Chondrocyte (in vitro differentiated cells): ENCODE data around the gene PAQR9. TPM values are rescaled to one million over a fixed set of nuclear protein-coding genes. Genes with fewer than 3 reads are reported as not detected.

Experiments used
- DNase-seq: peaks from one replicate; pipeline ENCODE4 v3.0.0; 2021; ENCODE audit warnings: mixed read lengths, low spot score
- H3K27ac Mint-ChIP-seq: one replicate; pipeline ENCODE4 v1.8.0; 2021; ENCODE audit warnings: mild to moderate bottlenecking, moderate library complexity, mixed read lengths; ENCODE audit not compliant: unreplicated experiment
- H3K27me3 Mint-ChIP-seq: 2 replicates; pipeline ENCODE4 v1.8.0; 2021; ENCODE audit warnings: low read depth, mixed read lengths
- H3K36me3 Mint-ChIP-seq: 2 replicates; pipeline ENCODE4 v1.8.0; 2021; ENCODE audit warnings: low read depth, mixed read lengths
- H3K4me1 Mint-ChIP-seq: 2 replicates; pipeline ENCODE4 v1.8.0; 2021; ENCODE audit warnings: low read depth, mild to moderate bottlenecking, mixed read lengths
- H3K4me3 Mint-ChIP-seq: one replicate; pipeline ENCODE4 v1.8.0; 2021; ENCODE audit warnings: mild to moderate bottlenecking, moderate library complexity, mixed read lengths; ENCODE audit not compliant: unreplicated experiment
- H3K9me3 Mint-ChIP-seq: 2 replicates; pipeline ENCODE4 v1.8.0; 2021; ENCODE audit warnings: low read depth, mixed read lengths
- total RNA-seq: library from RNA; stranded (reverse); gene quantifications from 3 replicates; pipeline ENCODE4 v1.2.1, GENCODE V29; 2021
- TF ChIP-seq, protein P1 (sequence below): fragments of 200-600 bp; sonication (generic); IDR thresholded peaks from 2 replicates; pipeline ENCODE4 v1.5.0; 2021; ENCODE audit warnings: antibody characterized with exemption, mild to moderate bottlenecking, moderate library complexity

Gene PAQR9
- total RNA-seq, 1 donor from 2014 or later, result not detected

DNA sequence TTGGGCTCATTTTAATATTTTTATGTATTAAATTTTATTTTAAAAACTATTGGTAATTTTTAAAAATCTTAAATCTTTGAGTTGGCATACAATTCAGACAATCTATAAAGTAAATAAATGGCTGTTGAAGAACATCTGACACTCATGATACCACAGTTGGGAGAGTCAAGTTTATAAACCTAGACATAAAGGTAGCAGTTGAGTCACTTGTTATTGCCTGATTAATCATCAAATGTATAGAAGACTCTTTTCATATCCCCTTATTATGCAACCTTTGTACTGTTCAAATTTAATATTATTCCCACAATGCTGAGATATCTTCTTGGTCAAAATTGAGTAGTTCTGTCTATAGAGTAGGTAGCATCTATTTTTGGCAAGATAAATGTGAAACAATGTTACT is 19.6 kb downstream of the PAQR9 start:
- no peak overlapping the region for H3K27ac Mint-ChIP-seq
- TF ChIP-seq, protein P1, sequence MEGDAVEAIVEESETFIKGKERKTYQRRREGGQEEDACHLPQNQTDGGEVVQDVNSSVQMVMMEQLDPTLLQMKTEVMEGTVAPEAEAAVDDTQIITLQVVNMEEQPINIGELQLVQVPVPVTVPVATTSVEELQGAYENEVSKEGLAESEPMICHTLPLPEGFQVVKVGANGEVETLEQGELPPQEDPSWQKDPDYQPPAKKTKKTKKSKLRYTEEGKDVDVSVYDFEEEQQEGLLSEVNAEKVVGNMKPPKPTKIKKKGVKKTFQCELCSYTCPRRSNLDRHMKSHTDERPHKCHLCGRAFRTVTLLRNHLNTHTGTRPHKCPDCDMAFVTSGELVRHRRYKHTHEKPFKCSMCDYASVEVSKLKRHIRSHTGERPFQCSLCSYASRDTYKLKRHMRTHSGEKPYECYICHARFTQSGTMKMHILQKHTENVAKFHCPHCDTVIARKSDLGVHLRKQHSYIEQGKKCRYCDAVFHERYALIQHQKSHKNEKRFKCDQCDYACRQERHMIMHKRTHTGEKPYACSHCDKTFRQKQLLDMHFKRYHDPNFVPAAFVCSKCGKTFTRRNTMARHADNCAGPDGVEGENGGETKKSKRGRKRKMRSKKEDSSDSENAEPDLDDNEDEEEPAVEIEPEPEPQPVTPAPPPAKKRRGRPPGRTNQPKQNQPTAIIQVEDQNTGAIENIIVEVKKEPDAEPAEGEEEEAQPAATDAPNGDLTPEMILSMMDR, result no peak
- DNase-seq, result no peak
- H3K4me1 Mint-ChIP-seq, result no peaks in the 10 kb centered on the region
- H3K4me3 Mint-ChIP-seq, result no peak overlapping the region
- no peaks in the 10 kb centered on the region for H3K9me3 Mint-ChIP-seq
- H3K36me3 Mint-ChIP-seq, result no peaks in the 10 kb centered on the region
- H3K27me3 Mint-ChIP-seq, result no peaks in the 10 kb centered on the region

DNA sequence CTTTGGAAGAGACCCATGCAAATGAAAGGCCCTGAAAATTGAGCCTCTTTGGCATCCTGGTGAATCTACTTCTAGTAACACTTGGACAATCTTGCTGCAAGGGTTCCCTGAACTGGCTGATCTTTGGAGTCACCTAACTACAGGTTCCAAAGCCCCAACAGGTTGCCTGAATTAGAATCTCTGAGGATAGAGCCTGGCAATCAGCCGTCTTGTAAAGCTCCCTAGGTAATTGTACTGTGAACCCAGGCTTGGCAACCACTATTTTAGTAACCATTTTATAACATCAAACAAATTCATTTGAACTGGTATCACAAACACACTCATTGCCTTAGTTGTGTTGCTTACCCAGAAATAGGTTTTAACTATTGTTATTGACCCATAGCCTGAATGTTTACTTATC is 20.1 kb downstream of the PAQR9 start:
- TF ChIP-seq, protein P1, result no peak
- Mint-ChIP-seq H3K4me3 (no peak overlapping the region), H3K9me3 (no peaks in the 10 kb centered on the region), H3K36me3 (no peaks in the 10 kb centered on the region), H3K27ac (no peak overlapping the region), H3K4me1 (no peaks in the 10 kb centered on the region), H3K27me3 (no peaks in the 10 kb centered on the region)
- no peak for DNase-seq

DNA sequence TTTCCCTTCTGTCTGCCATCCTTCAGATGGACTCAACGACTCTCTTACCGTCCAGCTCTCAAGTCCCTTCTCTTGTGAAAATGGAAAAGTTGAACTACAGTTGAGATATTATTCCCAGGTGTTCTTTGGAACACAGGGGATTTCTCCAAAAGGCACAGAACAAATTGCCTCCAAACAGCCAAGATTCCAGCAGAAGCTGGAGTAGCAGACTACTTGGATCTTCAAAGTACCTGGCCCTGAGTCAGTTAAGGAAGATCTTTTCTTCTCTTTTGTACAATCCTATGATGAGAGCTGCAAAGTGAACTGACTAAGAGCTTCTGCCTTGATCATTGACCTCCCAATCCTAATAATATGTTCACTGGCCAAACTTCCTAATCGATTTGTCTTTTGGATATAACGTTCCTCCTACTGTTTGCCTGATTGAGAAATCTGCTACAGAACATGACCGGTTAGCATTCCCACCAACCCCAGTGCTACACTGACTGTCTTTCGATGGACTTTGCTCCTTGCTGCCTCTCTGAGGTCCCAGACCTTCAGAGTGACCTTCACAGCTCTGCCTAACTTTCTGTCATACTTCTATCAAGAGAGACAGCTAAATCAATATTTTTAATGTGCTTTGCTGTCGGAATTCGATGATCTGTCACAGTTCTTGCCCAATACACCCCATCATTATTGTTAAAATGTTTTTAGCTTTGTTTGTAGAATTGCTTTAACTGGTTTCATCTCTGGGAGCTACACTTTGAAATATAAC is 21.9 kb downstream of the PAQR9 start:
- TF ChIP-seq, protein P1, result no peak
- Mint-ChIP-seq H3K27me3 (no peaks in the 10 kb centered on the region), H3K9me3 (no peaks in the 10 kb centered on the region), H3K27ac (no peak overlapping the region), H3K36me3 (no peaks in the 10 kb centered on the region), H3K4me3 (no peak overlapping the region), H3K4me1 (no peaks in the 10 kb centered on the region)
- DNase-seq, result no peak

DNA sequence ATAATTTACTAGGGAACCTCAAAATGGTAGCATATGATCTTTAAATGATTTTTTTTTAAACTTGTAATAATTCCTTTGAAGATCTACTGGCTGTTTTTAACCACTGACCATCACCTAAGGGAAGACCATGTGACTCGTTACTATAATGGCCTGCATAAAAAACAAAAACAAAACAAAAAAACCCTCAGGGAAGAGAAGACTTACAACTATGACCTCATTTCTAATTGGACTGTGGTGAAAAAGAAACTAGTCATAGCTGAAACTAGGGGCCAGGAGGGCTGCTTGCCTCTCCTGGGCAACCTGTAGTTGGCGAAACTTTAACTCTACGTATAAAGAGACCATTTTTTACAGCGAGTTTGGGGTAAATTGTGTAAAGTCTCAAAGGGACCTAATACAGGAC is 23.0 kb downstream of the PAQR9 start:
- H3K27ac Mint-ChIP-seq, result no peak overlapping the region
- DNase-seq, result no peak
- no peaks in the 10 kb centered on the region for H3K27me3 Mint-ChIP-seq
- H3K36me3 Mint-ChIP-seq, result no peaks in the 10 kb centered on the region
- no peaks in the 10 kb centered on the region for H3K9me3 Mint-ChIP-seq
- TF ChIP-seq, protein P1, result no peak
- no peak overlapping the region for H3K4me3 Mint-ChIP-seq
- H3K4me1 Mint-ChIP-seq, result no peaks in the 10 kb centered on the region

DNA sequence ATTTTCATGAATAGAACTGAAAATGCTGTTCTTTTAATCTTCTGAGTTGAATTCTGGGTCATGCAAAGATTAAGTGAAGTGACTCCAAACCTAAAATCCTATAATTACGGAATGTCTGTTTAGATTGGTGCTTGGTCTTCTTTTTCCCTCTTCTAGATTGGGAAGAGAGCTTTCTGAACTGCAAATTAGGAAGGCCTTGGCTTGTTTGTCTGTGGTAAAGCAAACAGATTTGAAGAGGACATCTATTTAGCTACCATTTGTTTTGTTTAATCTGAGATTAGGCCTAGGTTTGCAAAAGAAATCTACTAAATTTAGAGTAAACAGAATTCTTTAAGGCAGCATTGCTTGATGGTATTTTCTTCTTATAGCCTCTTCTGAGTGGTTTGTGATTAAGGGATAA is 23.5 kb downstream of the PAQR9 start:
- no peak for DNase-seq
- Mint-ChIP-seq H3K4me1 (no peaks in the 10 kb centered on the region), H3K36me3 (no peaks in the 10 kb centered on the region), H3K27me3 (no peaks in the 10 kb centered on the region), H3K9me3 (no peaks in the 10 kb centered on the region), H3K4me3 (no peak overlapping the region), H3K27ac (no peak overlapping the region)
- TF ChIP-seq, protein P1, result no peak
